Heart left ventricle (tissue), 16 donors: ENCODE measurements around the gene CNFN. TPM values are rescaled to one million over a fixed set of nuclear protein-coding genes. Genes with fewer than 3 reads are reported as not detected.

Experiments used
- ATAC-seq, 4 donors: fragments of 200-7000 bp; cut with Tn5 transposase; one replicate each; pipeline ENCODE4 v1.9.1; 2020 to 2022; ENCODE audit warnings: moderate library complexity in 4 of 4, mild to moderate bottlenecking in 3 of 4, moderate number of reproducible peaks in 1 of 4
- DNase-seq, 5 donors: peaks; one replicate each; pipeline ENCODE4 v3.0.0-alpha.2; 2020
- H3K27ac ChIP-seq, 12 donors: fragments of 200-600 bp; sonication (generic) in 4 of 12; one replicate each; pipeline versions ENCODE4 v1.5.0 to v1.8.0; 2016 to 2022; ENCODE audit warnings: mild to moderate bottlenecking in 2 of 12
- H3K27me3 ChIP-seq, 9 donors: fragments of 200-600 bp; sonication (generic) in 2 of 9; one replicate each; pipeline versions ENCODE4 v1.5.1 to v1.8.0; 2016 to 2022; ENCODE audit warnings: mild to moderate bottlenecking in 3 of 9
- H3K36me3 ChIP-seq, 9 donors: fragments of 200-600 bp; sonication (generic) in 2 of 9; one replicate each; pipeline versions ENCODE4 v1.5.0 to v1.8.0; 2018 to 2022; ENCODE audit warnings: mild to moderate bottlenecking in 2 of 9
- H3K4me1 ChIP-seq, 12 donors: fragments of 200-600 bp; sonication (generic) in 4 of 12; one replicate each; pipeline versions ENCODE4 v1.5.0 to v1.8.0; 2016 to 2022; ENCODE audit warnings: mild to moderate bottlenecking in 3 of 12
- H3K4me3 ChIP-seq, 12 donors: fragments of 200-600 bp; sonication (generic) in 4 of 12; one replicate each; pipeline versions ENCODE4 v1.5.0 to v1.8.0; 2017 to 2022; ENCODE audit warnings: mild to moderate bottlenecking in 9 of 12, moderate library complexity in 4 of 12
- H3K9me3 ChIP-seq, 12 donors: fragments of 200-600 bp; sonication (generic) in 4 of 12; one replicate each; pipeline versions ENCODE4 v1.5.0 to v1.8.0; 2016 to 2022; ENCODE audit warnings: mild to moderate bottlenecking in 1 of 12
- POLR2A ChIP-seq, 2 donors: fragments of 450-650 bp; IDR thresholded peaks; one replicate each; pipeline ENCODE4 v1.6.1; 2017; ENCODE audit warnings: antibody characterized with exemption in 2 of 2, mild to moderate bottlenecking in 2 of 2, moderate library complexity in 2 of 2
- WGBS, 4 donors: extraction: QIAGEN DNeasy Blood & Tissue Kit in 2 of 4; methylation state at CpG; one replicate each; pipeline versions ENCODE4 v1.1.5 to v1.1.7; 2013 to 2018; 5-methylcytosine and 5-hydroxymethylcytosine counted together
- intact Hi-C, 10 donors: fragments of 100-400 bp; cut with DNase I; formaldehyde crosslinking; loops; one replicate each; pipeline versions ENCODE4 v1.11.1 to v1.14.2; 2022
- polyA plus RNA-seq, 2 donors: library from polyadenylated mRNA; stranded (reverse); fragments of 200-250 nt; gene quantifications; one replicate each; pipeline ENCODE4 v1.2.3, GENCODE V29; 2013
- total RNA-seq, 9 donors: library from RNA; depleted of rRNA in 2 of 9; stranded (reverse); fragments of >200 nt in 2 of 9; fragmentation: NEBNext Ultra II Directional in 3 of 9; extraction: Animal tissue kit (Norgen Biotek cat#: 25700) in 3 of 9; gene quantifications; one replicate each; pipeline versions ENCODE4 v1.1.0 to v1.2.4, GENCODE V29; 2016 to 2023
- TF ChIP-seq, protein P1 (sequence below), 12 donors: fragments of 200-600 bp; sonication (generic) in 4 of 12; IDR thresholded peaks; one replicate each; pipeline versions ENCODE4 v1.5.0 to v1.8.0; 2018 to 2022; ENCODE audit warnings: antibody characterized with exemption in 12 of 12, mild to moderate bottlenecking in 5 of 12
- donor health status: ischemic (EF 13 %, LVEDD 7.1; RV severe dilation, severe dysfunction).
- donor health status: healthy with polysubstance abuse.
- donor health status: DM: no; HTN: yes; CAD: no.
- donor health status: DM: no; HTN: no; CAD: no.
- donor health status: ischemic (EF 25% LVEDD 6.9; RV normal size, moderate dysfunction).
- donor health status: ischemic (EF 25% LVEDD 5.7; RV mildly dilated, moderate dysfunction).
- donor health status: healthy.
- donor health status: DM: yes; HTN: yes; CAD: no.
- donor health status: ischemic (EF 35%, LVEDD 5.7; RV mildly dilated, moderate dysfunction).
- donor health status: nonischemic (EF 11% LVEDD 7.7; RV severe dilation, severe dysfunction).
- donor health status: DM: yes; HTN: yes; CAD: no.
- donor health status: PGD.
- donor health status: ischemic (EF 29% LVEDD 5.4; RV normal size, mild dysfunction).
- donor health status: nonischemic (EF 23%, LVEDD 6.1; RV moderate dilation, normal function).

The CNFN gene
- total and polyA plus RNA-seq, 11 donors, result 0.62 to 2.9 (median 1.1) TPM; not detected in 5

DNA sequence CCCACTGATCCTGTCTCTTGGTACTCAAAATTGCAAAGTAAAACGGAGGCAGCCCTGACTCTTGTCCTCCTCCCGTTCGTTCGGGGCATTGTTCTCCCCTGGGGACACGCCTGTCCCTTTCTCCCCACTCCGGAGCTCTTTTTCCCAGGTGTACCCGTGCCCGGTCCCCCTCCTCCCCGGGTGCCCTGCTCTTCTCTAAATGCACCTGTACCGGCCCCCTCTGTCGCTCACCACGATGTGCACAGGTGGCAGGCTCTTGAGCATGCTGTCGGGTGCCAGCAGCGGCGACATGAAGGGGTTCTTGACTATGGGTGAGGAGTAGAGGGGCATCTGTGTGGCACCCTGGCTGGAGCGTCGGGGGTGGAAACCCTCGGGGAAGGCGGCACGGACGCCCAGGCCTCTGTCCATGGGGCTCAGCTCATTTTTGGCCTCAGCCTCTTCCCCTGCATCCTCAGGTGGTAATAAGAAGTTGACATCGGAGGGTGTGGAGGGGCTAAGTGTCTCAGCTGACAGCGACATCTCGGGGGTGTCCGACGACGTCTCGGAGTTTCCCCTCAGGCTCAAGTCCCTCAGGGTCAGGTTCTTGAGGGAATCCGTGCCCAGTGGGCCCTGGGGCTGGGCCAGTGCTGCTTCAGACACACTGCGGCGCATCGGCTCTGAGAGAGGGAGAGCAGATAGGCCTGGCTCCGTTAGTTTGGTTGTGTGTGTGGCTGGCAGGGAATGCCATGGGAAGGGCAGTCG is 12.4 kb upstream of the CNFN start:
- TF ChIP-seq POLR2A (IDR thresholded peaks at IDR 0.05), result no peak
- TF ChIP-seq, protein P1, sequence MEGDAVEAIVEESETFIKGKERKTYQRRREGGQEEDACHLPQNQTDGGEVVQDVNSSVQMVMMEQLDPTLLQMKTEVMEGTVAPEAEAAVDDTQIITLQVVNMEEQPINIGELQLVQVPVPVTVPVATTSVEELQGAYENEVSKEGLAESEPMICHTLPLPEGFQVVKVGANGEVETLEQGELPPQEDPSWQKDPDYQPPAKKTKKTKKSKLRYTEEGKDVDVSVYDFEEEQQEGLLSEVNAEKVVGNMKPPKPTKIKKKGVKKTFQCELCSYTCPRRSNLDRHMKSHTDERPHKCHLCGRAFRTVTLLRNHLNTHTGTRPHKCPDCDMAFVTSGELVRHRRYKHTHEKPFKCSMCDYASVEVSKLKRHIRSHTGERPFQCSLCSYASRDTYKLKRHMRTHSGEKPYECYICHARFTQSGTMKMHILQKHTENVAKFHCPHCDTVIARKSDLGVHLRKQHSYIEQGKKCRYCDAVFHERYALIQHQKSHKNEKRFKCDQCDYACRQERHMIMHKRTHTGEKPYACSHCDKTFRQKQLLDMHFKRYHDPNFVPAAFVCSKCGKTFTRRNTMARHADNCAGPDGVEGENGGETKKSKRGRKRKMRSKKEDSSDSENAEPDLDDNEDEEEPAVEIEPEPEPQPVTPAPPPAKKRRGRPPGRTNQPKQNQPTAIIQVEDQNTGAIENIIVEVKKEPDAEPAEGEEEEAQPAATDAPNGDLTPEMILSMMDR (IDR thresholded peaks at IDR 0.05), result no peak
- WGBS, 4 donors, result 70 to 81% (median 73%) methylated on average over 33 to 34 of the region's 34 CpGs
- Histone ChIP-seq H3K9me3 (no peaks in the 10 kb centered on the region), H3K27ac (peak overlapping the region in 9 of 12 donors; percentile 7 to 81 (median 70)), H3K36me3 (peaks cover 0 to 30% (median 17%) of the 10 kb centered on the region in 9 donors), H3K4me1 (peaks cover 3 to 29% (median 15%) of the 10 kb centered on the region in 12 donors), H3K27me3 (no peaks in the 10 kb centered on the region), H3K4me3 (peak overlapping the region in 10 of 12 donors; percentile 55 to 87 (median 66))
- intact Hi-C loops, result loop anchor here in 1 of 10 donors (5.0 kb wide), 1 partner anchor 75 kb away; the partner anchor contains the start of gene MEGF8
- ATAC-seq, result peak in 1 of 4 donors; percentile 1
- no peak for DNase-seq

DNA sequence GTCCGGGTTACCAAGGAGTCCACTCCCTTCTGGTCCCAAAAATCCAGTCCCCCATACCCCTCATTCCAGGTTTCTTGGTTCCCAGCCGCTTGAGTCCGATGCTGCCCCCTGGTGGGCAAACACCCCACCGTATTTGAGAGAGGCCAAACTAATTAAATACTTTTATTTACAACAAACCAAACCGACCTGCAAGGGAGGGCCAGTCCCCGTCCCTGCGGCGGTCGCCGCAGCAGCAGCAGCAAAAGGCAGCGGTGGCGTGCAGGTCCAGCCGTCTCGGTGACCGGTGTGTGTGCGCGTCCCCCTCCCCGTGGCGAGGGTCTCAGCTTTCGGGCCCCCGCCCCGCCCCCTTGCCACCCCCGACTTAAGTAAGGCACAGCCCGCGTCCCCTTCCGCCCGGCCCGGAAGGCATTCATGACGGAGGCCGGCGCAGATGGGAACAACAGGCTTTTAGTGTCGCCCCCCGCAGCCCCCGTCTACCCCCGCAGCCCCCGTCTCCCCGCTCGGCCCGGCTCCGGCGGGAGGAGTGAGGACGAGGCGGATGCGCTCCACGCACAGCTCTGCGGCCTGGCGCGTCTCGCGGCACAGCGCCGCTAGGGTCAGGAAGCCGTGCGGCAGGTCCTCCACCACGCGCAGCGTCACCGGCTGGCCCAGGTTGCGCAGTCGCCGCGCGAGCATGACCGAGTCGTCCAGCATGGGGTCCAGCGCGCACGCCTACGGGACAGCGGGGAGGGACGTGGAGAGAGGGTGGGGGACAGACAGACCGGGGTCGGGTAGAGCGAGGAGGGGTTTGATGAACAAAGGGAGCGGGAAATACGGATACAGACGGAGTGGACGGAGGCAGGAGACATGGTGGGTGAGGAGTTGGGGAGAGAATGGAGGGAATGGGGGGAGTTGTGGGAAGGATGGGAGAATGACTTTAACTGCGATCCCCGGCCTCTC is 11.5 kb upstream of the CNFN start:
- Histone ChIP-seq H3K27me3 (no peaks in the 10 kb centered on the region), H3K4me1 (peaks cover 6 to 33% (median 16%) of the 10 kb centered on the region in 12 donors), H3K36me3 (peaks cover 0 to 22% (median 16%) of the 10 kb centered on the region in 9 donors), H3K4me3 (peak overlapping the region; percentile 16 to 87 (median 64)), H3K9me3 (no peaks in the 10 kb centered on the region), H3K27ac (peak overlapping the region; percentile 7 to 81 (median 69))
- peak; percentile 11 to 66 (median 60) for ATAC-seq
- intact Hi-C loops, result loop anchor here in 1 of 10 donors (5.0 kb wide), 1 partner anchor 74 kb away; the partner anchor contains the start of gene MEGF8
- 2 to 5% (median 2%) methylated on average over 46 to 80 of the region's 80 CpGs for WGBS, 4 donors
- TF ChIP-seq, protein P1 (IDR thresholded peaks at IDR 0.05), result peak; percentile 70 to 89 (median 82)
- no peak for TF ChIP-seq POLR2A (IDR thresholded peaks at IDR 0.05)
- peak; percentile 75 to 87 (median 81) for DNase-seq

DNA sequence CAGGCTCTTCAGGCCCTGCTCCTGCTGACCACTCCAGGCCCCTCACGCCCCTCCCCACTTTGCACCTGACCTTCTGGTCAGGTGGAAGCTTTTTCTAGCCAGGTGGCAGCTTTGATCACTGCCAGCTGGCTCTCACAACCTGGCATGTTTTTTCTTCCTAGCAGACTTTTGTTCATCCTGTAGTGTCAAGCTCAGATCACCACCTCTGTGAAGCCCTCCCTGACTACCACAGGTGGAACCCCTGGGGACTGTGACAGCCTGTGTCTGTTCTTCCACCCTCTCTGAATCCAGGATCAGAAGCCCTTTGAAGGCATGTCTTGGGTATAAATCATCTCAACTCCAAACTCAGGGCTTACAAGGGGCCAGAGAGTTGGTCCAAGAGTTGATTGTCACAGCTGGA is 10.3 kb upstream of the CNFN start:
- Histone ChIP-seq H3K9me3 (no peaks in the 10 kb centered on the region), H3K4me1 (peaks cover 6 to 38% (median 22%) of the 10 kb centered on the region in 12 donors), H3K4me3 (no peak overlapping the region), H3K36me3 (peaks cover 0 to 18% (median 11%) of the 10 kb centered on the region in 9 donors), H3K27ac (no peak overlapping the region), H3K27me3 (no peaks in the 10 kb centered on the region)
- no peak for ATAC-seq
- DNase-seq, result no peak
- WGBS, 4 donors, result 94 to 98% (median 96%) methylated on average over 1 of the region's 1 CpG
- TF ChIP-seq, protein P1 (IDR thresholded peaks at IDR 0.05), result no peak
- no peak for TF ChIP-seq POLR2A (IDR thresholded peaks at IDR 0.05)
- intact Hi-C loops, result loop anchor here in 1 of 10 donors (5.0 kb wide), 1 partner anchor 73 kb away; the partner anchor contains the start of gene MEGF8
